ENCODE data around the gene ZNF780A.
A peak's percentile ranks its signal among the peaks of the same experiment; 100 is the strongest.
"Not testable (repeated sequence)": the region's sequence is repeated elsewhere in the genome, so short reads cannot be mapped to it uniquely, and the experiment has no call there.

ZNF780A gene

GRCh38 chr19:40090241-40091204, at the start of gene ZNF780A:
ZNF780A (minus strand) TSS chr19:40090943; CDS start chr19:40084753, 6,190 bp downstream.
- peak; percentile 92 for DNase-seq (ENCODE audit: low spot score)

GRCh38 chr19:40139533-40140287, 49.0 kb upstream of the ZNF780A start:
- DNase-seq (ENCODE audit: low spot score): no peak

GRCh38 chr19:40136818-40137217, 46.1 kb upstream of the ZNF780A start:
- DNase-seq (ENCODE audit: low spot score): no peak

DNA sequence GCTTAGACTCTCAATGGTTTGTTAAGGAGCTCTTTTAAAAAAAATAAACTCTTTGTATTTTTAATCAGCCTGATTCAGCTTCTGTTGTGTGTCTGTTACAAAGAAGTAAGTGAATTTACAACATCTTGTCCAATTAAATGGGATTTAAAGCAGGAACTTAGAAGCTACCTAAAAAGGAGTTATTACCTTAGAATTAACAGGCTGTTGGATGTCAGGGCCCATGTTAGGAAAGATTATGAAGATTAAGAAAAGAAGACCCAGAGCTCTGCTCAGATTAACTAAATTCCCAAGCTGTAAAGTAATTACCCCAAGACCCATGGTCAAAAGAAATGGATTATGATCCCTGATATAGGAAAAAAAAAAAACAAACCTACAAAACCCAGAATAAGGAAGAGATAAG, 44.1 kb upstream of the ZNF780A start:
- DNase-seq (ENCODE audit: low spot score): no peak

DNA sequence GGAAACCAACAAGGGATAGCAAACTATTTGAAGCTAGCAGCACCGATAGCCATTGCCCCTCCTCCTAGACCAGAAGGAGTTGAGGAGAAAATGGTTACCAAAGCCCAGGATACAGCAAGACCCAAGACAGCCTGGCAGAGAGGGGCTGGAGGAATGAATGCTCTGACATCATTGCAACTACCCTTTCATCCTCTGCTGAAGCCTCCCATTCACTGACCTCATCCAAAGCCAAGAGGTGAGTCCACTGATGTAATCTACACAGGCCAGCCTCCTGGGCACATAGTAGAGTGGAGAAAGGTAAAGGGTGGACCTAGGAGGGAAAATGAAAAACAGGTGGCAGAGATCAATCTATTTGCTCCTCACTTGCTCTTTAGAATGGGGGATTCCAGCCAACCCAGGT, 42.7 kb upstream of the ZNF780A start:
- DNase-seq (ENCODE audit: low spot score): no peak

DNA sequence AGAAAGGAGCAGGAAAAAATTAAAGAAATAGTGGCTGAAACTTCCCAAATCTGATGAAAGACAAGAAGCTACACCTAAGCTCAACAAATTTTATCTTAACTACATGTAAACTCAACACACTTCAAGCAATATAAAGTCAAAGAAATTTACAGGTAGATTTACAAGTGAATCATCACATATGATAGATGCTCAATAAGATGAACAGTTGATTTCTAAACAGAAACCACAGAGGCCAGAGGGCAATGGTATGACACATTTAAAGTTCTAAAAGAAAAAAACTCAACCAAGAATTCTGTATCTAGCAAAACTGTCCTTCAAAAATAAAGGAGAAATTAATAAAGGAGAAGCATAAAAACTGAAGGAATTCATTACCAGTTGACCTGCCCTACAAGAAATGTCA, 39.3 kb upstream of the ZNF780A start:
- DNase-seq (ENCODE audit: low spot score): no peak

DNA sequence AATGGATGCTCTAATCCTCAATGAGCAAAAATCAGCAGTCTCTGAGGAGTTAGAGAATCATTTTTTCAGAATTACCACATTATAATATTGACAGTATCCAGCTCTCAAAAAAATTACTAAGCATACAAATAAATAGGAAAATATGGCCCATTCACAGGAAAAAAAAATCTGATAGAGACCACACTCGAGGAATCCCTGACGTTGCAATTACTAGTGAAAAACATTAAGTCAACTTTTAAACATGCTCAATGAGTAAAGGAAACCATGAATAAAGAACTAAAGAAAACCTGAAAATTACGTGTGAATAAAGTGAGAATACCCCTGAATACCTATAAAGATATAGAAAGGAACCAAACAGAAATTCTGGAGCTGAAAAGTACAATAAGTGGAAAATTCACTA, 38.7 kb upstream of the ZNF780A start:
- no peak for DNase-seq (ENCODE audit: low spot score)

GRCh38 chr19:40128991-40129390, 38.2 kb upstream of the ZNF780A start:
- DNase-seq (ENCODE audit: low spot score): no peak

DNA sequence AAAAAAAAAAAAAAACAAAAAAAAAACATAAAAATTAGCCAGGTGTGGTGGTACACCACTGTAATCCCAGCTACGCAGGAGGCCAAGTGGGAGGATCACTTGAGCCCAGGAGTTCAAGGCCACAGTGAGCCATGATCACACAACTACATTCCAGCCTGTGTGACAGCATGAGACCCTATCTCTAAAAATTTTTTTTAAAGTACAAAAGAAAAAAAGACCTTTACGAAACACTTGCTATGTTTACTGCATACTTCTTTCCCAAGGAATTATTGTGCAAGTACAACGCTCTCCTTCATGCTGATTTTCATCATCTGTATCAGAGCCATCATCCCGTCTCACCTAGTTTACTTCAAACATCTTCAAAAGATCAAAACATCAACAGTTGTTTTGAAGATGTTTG, 28.6 kb upstream of the ZNF780A start:
- DNase-seq (ENCODE audit: low spot score): no peak

DNA sequence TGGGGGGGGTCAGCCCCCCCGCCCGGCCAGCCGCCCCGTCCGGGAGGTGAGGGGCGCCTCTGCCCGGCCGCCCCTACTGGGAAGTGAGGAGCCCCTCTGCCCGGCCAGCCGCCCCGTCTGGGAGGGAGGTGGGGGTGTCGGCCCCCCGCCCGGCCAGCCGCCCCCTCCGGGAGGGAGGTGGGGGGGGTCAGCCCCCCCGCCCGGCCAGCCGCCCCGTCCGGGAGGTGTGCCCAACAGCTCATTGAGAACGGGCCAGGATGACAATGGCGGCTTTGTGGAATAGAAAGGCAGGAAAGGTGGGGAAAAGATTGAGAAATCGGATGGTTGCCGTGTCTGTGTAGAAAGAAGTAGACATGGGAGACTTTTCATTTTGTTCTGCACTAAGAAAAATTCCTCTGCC, 27.9 kb upstream of the ZNF780A start:
- not testable (repeated sequence) for DNase-seq (ENCODE audit: low spot score)

GRCh38 chr19:40116075-40116474, 25.3 kb upstream of the ZNF780A start:
- DNase-seq (ENCODE audit: low spot score): no peak

- DNase-seq (ENCODE audit: low spot score): not testable (repeated sequence)
Measured at GRCh38 chr19:40114119-40114518, 23.4 kb upstream of the ZNF780A start.

- DNase-seq (ENCODE audit: low spot score): not testable (repeated sequence)
Measured at GRCh38 chr19:40112271-40112670, 21.5 kb upstream of the ZNF780A start.

GRCh38 chr19:40110570-40110969, 19.8 kb upstream of the ZNF780A start:
- DNase-seq (ENCODE audit: low spot score): no peak

- no peak for DNase-seq (ENCODE audit: low spot score)
Measured at GRCh38 chr19:40104754-40105153, 14.0 kb upstream of the ZNF780A start.

DNA sequence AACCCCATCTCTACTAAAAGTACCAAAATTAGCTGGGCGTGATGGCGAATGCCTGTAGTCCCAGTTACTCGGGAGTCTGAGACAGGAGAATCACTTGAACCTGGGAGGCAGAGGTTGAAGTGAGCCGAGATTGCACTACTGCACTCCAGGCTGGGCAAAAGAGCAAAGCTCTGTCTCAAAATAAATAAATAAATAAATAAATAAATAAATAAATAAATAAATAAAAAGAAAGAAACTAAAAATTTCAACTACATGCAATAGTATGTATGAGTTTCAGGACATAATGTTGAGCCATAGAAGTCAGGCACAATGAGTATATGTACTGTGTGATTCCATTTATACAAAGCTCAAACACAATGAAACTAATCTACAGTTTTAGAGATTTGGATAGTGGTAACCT, 12.9 kb upstream of the ZNF780A start:
- DNase-seq (ENCODE audit: low spot score): no peak

DNA sequence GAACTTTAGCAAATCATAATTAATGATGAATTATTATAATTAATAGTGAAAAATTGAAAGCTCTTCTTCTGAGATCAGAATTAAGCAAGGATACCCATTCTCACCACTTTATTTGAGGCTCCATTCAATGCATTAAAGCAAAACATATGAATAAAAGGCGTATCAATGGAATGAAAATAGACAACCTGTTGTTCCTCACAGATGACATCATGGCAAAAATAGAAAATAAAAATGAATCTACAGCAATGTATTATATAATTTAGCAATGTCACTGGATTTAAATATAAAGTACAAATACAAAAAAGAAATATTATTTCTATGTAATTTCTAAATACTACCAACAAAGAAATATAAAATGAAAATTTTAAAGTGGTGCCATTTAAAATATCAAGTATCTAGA, 11.1 kb upstream of the ZNF780A start:
- DNase-seq (ENCODE audit: low spot score): no peak

- DNase-seq (ENCODE audit: low spot score): no peak
Measured at GRCh38 chr19:40093416-40093815, 2.7 kb upstream of the ZNF780A start.

DNA sequence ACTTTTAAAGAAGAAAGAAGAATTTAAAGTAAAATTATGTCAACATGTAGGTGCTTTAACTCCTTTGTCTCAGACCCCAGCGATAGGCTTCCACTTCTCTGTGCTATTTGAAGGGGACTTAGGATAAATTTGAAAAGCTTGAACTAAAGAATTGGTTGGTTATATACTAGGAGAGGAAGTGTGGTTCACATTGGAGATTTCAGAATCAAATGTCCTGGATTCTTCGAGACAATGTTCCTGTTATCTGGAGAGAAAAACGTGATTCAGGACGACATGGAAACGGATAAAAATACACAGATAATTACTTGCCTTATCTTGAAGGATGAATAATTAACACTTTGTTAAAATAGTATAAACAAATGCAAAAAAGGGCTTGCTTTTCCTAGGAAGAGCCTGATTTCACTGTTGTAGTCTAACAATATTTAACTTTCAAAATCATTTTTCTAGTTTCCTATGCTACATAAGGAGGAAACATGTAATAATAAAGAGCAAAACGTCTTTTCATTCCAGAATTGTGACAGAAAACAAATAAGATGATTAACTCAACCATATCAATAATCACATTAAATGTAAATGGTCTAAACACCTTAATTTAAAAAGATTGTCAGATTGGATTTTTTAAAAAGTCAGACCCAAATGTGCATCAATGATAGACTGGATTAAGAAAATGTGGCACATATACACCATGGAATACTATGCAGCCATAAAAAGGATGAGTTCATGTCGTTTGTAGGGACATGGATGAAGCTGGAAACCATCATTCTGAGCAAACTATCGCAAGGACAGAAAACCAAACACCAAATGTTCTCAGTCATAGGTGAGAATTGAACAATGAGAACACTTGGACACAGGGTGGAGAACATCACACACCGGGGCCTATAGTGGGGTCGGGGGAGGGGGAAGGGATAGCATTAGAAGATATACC, 724 bp upstream of the ZNF780A start:
- no peak for DNase-seq (ENCODE audit: low spot score)

GRCh38 chr19:40089462-40089861, 1.3 kb downstream of the ZNF780A start:
- DNase-seq (ENCODE audit: low spot score): no peak

DNA sequence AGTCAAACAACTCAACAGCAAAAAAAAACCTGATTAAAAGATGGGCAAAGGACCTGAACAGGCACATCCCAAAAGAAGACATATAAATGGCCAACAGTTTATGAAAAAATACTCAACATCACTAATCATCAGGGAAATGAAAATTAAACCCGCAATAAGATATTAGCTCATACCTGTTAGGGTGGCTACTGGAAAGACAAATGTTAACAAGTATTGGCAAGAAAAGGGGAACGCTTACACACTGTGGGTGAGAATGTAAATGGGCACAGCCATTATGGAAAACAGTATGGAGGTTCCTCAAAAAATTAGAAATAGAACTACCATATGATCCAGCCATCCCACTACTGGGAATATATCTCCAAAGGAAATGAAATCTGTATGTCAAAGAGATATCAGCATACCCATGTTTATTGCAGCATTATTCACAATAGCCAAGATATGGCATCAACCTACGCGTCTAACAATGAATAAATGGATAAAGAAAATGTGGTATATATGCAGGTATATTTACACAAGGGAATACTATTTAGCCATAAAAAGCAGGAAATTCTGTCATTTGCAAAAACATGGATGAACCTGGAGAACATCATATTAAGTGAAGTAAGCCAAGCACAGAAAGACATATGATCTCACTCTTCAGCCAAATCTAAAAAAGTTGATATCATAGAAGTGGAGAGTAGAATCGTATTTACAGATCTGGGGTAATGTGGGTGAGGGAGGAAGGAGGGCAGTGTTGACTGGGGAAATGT, 2.3 kb downstream of the ZNF780A start:
- no peak for DNase-seq (ENCODE audit: low spot score)

Measured in ecto neural progenitor cell (in vitro differentiated cells).